GM12878 (cell line): ENCODE data around the gene RMND5A. TPM values are rescaled to one million over a fixed set of nuclear protein-coding genes. Genes with fewer than 3 reads are reported as not detected.
"Not testable (repeated sequence)": the region's sequence is repeated elsewhere in the genome, so short reads cannot be mapped to it uniquely, and the experiment has no call there.

Experiments used
- ATAC-seq: fragments of 200-7000 bp; cut with Tn5 transposase; 3 replicates; pipeline ENCODE4 v1.9.1; 2020; ENCODE audit warnings: mild to moderate bottlenecking, moderate library complexity
- BruUV-seq: library from RNA; stranded (reverse); fragments of 400-500 nt; replicated peaks from 2 replicates; lab custom pipeline; 2021; lab: Mats Ljungman, UMichigan
- CTCF ChIA-PET: fragments of 300-600 bp; sonication (Branson Sonifier 250); formaldehyde crosslinking; extraction: SDS; loops from one replicate; lab custom pipeline; 2021; ENCODE audit warnings: inconsistent platforms; lab: Yijun Ruan, JAX
- POLR2A ChIA-PET: fragments of 350-600 bp; formaldehyde crosslinking; extraction: SDS; loops from one replicate; lab custom pipeline; 2021; ENCODE audit warnings: inconsistent platforms; lab: Charles Lee
- RAD21 ChIA-PET: fragments of 300-600 bp; sonication (Branson Sonifier 250); formaldehyde crosslinking; loops from one replicate; lab custom pipeline; 2023; ENCODE audit warnings: antibody characterized with exemption; ENCODE audit not compliant: unreplicated experiment; lab: Charles Lee
- SMC1A ChIA-PET: fragments of 300-600 bp; sonication (Branson Sonifier 250); formaldehyde crosslinking; loops from one replicate; lab custom pipeline; 2023; ENCODE audit not compliant: unreplicated experiment, uncharacterized antibody; lab: Charles Lee
- DNase-seq: peaks from one replicate; pipeline ENCODE4 v3.0.0-alpha.2; 2011; ENCODE audit warnings: low read depth, low spot score
- FAIRE-seq: peaks from 3 replicates; lab custom pipeline; 2011; peaks lifted over from hg19 to GRCh38; lab: Jason Lieb, UNC
- H2AFZ ChIP-seq: 2 replicates; pipeline ENCODE4 v1.6.0; 2011; ENCODE audit warnings: low read depth, low read length, control low read depth; ENCODE audit not compliant: control insufficient read depth
- H3K27ac ChIP-seq: 2 replicates; pipeline ENCODE4 v1.5.1; 2011; ENCODE audit warnings: control low read depth; ENCODE audit not compliant: control insufficient read depth, insufficient read depth
- H3K27me3 ChIP-seq, 2 experiments: replicated peaks in 1 of 2; 2 replicates each; pipeline versions ENCODE4 v1.6.0 to v1.6.1; 2011; ENCODE audit warnings: low read length in 1 of 2; ENCODE audit not compliant: control insufficient read depth in 2 of 2, insufficient read depth in 2 of 2
- H3K36me3 ChIP-seq, 2 experiments: 2 replicates each; pipeline ENCODE4 v1.5.1; 2011; ENCODE audit warnings: low read length in 1 of 2; ENCODE audit not compliant: control insufficient read depth in 2 of 2, insufficient read depth in 2 of 2
- H3K4me1 ChIP-seq: 2 replicates; pipeline ENCODE4 v1.6.1; 2011; ENCODE audit warnings: mild to moderate bottlenecking, low read length, moderate library complexity, mixed read lengths; ENCODE audit not compliant: control insufficient read depth, insufficient read depth
- H3K4me2 ChIP-seq: 2 replicates; pipeline ENCODE4 v1.6.0; 2011; ENCODE audit warnings: control low read depth; ENCODE audit not compliant: control insufficient read depth, insufficient read depth
- H3K4me3 ChIP-seq: fragments of 200-600 bp; sonication (generic); 2 replicates; pipeline ENCODE4 v1.5.1; 2016
- H3K79me2 ChIP-seq: 2 replicates; pipeline ENCODE4 v1.6.0; 2011; ENCODE audit warnings: low read length; ENCODE audit not compliant: control insufficient read depth, insufficient read depth
- H3K9ac ChIP-seq: 2 replicates; pipeline ENCODE4 v1.8.0; 2011; ENCODE audit warnings: low read length, control low read depth, mixed read lengths; ENCODE audit not compliant: control insufficient read depth, insufficient read depth
- H3K9me3 ChIP-seq: replicated peaks from 3 replicates; pipeline ENCODE4 v1.5.1; 2011; ENCODE audit warnings: mild to moderate bottlenecking, low read length; ENCODE audit not compliant: control insufficient read depth, insufficient read depth
- H4K20me1 ChIP-seq: 2 replicates; pipeline ENCODE4 v1.6.0; 2011; ENCODE audit not compliant: control insufficient read depth, insufficient read depth
- WGBS: methylation state at CpG from one replicate; pipeline ENCODE4 v1.1.6; 2016; ENCODE audit warnings: low lambda C conversion rate; ENCODE audit not compliant: insufficient replicate concordance, insufficient coverage; ENCODE audit errors: missing lambda C conversion rate; 5-methylcytosine and 5-hydroxymethylcytosine counted together
- in situ Hi-C: fragments of 300-500 bp; cut with MboI; formaldehyde crosslinking; loops from 9 replicates; pipeline ENCODE4 v1.14.3; 2018; ENCODE audit warnings: mixed read lengths
- intact Hi-C: fragments of 100-400 bp; cut with micrococcal nuclease; formaldehyde crosslinking; loops from one replicate; pipeline ENCODE4 v1.14.2; 2022; ENCODE audit not compliant: unreplicated experiment
- polyA plus RNA-seq, 11 experiments: library from polyadenylated mRNA; depleted of rRNA in 4 of 11; unstranded in 6 of 11; stranded (reverse) in 5 of 11; fragments of >200 nt; fragmentation: Nextera tagmentation in 4 of 11; fragmentation: Illumina TruSeq in 1 of 11; extraction: Ambion mirVana in 4 of 11; extraction: Trizol in 1 of 11; gene quantifications; 1 replicate in 1 of 11; 2 replicates in 10 of 11; pipeline versions ENCODE4 v1.2.1 to v1.2.3, GENCODE V29; 2011 to 2016; ENCODE audit warnings: inconsistent platforms in 2 of 11, missing spikeins in 2 of 11, low read depth in 1 of 11
- total RNA-seq, 4 experiments: library from RNA; depleted of rRNA in 3 of 4; stranded (reverse); fragments of >200 nt in 3 of 4; fragmentation: Illumina TruSeq in 1 of 4; extraction: Trizol in 1 of 4; gene quantifications; 2 replicates each; pipeline versions ENCODE4 v1.2.1 to v1.2.3, GENCODE V29; 2013 to 2021

The RMND5A gene
- total and polyA plus RNA-seq, 10 of the 15 experiments (the other 5 are each of a cell fraction or from before 2014, with no cell fraction given): 8.3 to 33.6 (median 23.2) TPM

- H3K4me2 ChIP-seq, ATAC-seq, H3K36me3 ChIP-seq, H3K27ac ChIP-seq, H3K79me2 ChIP-seq, FAIRE-seq, SMC1A ChIA-PET, H3K4me1 ChIP-seq, H4K20me1 ChIP-seq, RAD21 ChIA-PET, BruUV-seq, H3K4me3 ChIP-seq, H3K9ac ChIP-seq, CTCF ChIA-PET, in situ Hi-C loops, H3K27me3 ChIP-seq, intact Hi-C loops, POLR2A ChIA-PET, DNase-seq, H2AFZ ChIP-seq, H3K9me3 ChIP-seq: not testable (repeated sequence)
- 67% methylated on average over 4 of the region's 4 CpGs for WGBS
These were observed 12.0 kb upstream of the RMND5A start for GRCh38 chr2:86708126-86708525.

- DNase-seq, FAIRE-seq, in situ Hi-C loops, H4K20me1 ChIP-seq, H2AFZ ChIP-seq, intact Hi-C loops, H3K4me2 ChIP-seq, H3K4me1 ChIP-seq, RAD21 ChIA-PET, H3K9me3 ChIP-seq, H3K27me3 ChIP-seq, POLR2A ChIA-PET, H3K79me2 ChIP-seq, SMC1A ChIA-PET, CTCF ChIA-PET, H3K9ac ChIP-seq, BruUV-seq, H3K4me3 ChIP-seq, H3K36me3 ChIP-seq, H3K27ac ChIP-seq, ATAC-seq: not testable (repeated sequence)
- WGBS: 45% methylated on average over 1 of the region's 3 CpGs
These were observed 5.4 kb upstream of the RMND5A start for GRCh38 chr2:86714579-86715173.

- H4K20me1 ChIP-seq, POLR2A ChIA-PET, H2AFZ ChIP-seq, intact Hi-C loops, H3K9me3 ChIP-seq, RAD21 ChIA-PET, H3K79me2 ChIP-seq, H3K27me3 ChIP-seq, CTCF ChIA-PET, SMC1A ChIA-PET, H3K36me3 ChIP-seq, H3K4me1 ChIP-seq, H3K4me2 ChIP-seq, in situ Hi-C loops, FAIRE-seq, BruUV-seq, DNase-seq: not testable (repeated sequence)
- 0% methylated on average over 3 of the region's 30 CpGs for WGBS
- peak; percentile 52 for ATAC-seq
- H3K27ac ChIP-seq: peak overlapping the region; percentile 73; the same call in 1 of the 2 replicates
- H3K4me3 ChIP-seq: peak overlapping the region; percentile 55; the same call in 1 of the 2 replicates
- peak overlapping the region; percentile 58 for H3K9ac ChIP-seq
These were observed 841 bp upstream of the RMND5A start for GRCh38 chr2:86719263-86719636.
